ENCODE data around the gene DNM3.
A peak's percentile ranks its signal among the peaks of the same experiment; 100 is the strongest.
"Not testable (repeated sequence)": the region's sequence is repeated elsewhere in the genome, so short reads cannot be mapped to it uniquely, and the experiment has no call there.

Gene DNM3

GRCh38 chr1:171798765-171799164 lies 42.5 kb upstream of the DNM3 start:
- in situ Hi-C loops (cut with MboI; ENCODE audit: low pct_unique_long_range_greater_than_20kb, low sequenced_read_pairs, unreplicated experiment): loop anchor here (10.0 kb wide), 1 partner anchor 186 kb away; no protein-coding TSS in a partner anchor

GRCh38 chr1:171799166-171799565 lies 42.1 kb upstream of the DNM3 start:
- no peak for TF ChIP-seq CTCF (IDR thresholded peaks at IDR 0.05; ENCODE audit: extremely low read depth, insufficient read depth, missing control alignments)
- DNase-seq (ENCODE audit: low spot score): no peak
- in situ Hi-C loops (cut with MboI; ENCODE audit: low pct_unique_long_range_greater_than_20kb, low sequenced_read_pairs, unreplicated experiment): loop anchor here (10.0 kb wide), 1 partner anchor 186 kb away; no protein-coding TSS in a partner anchor

More at GRCh38 chr1:171798765-171799164, 42.5 kb upstream of the DNM3 start:
- no peak for TF ChIP-seq CTCF (IDR thresholded peaks at IDR 0.05; ENCODE audit: extremely low read depth, insufficient read depth, missing control alignments)
- DNase-seq (ENCODE audit: low spot score): no peak

- in situ Hi-C loops (cut with MboI; ENCODE audit: low pct_unique_long_range_greater_than_20kb, low sequenced_read_pairs, unreplicated experiment): loop anchor here (10.0 to 25.0 kb wide), 2 partner anchors 185 to 613 kb away; partner anchors contain the start of gene C1orf105
- DNase-seq (ENCODE audit: low spot score): not testable (repeated sequence)
Measured at GRCh38 chr1:171799698-171800097, 41.6 kb upstream of the DNM3 start.

GRCh38 chr1:171800342-171800741 lies 41.0 kb upstream of the DNM3 start:
- in situ Hi-C loops (cut with MboI; ENCODE audit: low pct_unique_long_range_greater_than_20kb, low sequenced_read_pairs, unreplicated experiment): loop anchor here (25.0 kb wide), 1 partner anchor 612 kb away; the partner anchor contains the start of gene C1orf105
- TF ChIP-seq CTCF (IDR thresholded peaks at IDR 0.05; ENCODE audit: extremely low read depth, insufficient read depth, missing control alignments): no peak

GRCh38 chr1:171800851-171801250 lies 40.4 kb upstream of the DNM3 start:
- no peak for TF ChIP-seq CTCF (IDR thresholded peaks at IDR 0.05; ENCODE audit: extremely low read depth, insufficient read depth, missing control alignments)
- no peak for DNase-seq (ENCODE audit: low spot score)
- in situ Hi-C loops (cut with MboI; ENCODE audit: low pct_unique_long_range_greater_than_20kb, low sequenced_read_pairs, unreplicated experiment): loop anchor here (25.0 kb wide), 1 partner anchor 611 kb away; the partner anchor contains the start of gene C1orf105

More at GRCh38 chr1:171800342-171800741, 41.0 kb upstream of the DNM3 start:
- DNase-seq (ENCODE audit: low spot score): no peak

- no peak for DNase-seq (ENCODE audit: low spot score)
- TF ChIP-seq CTCF (IDR thresholded peaks at IDR 0.05; ENCODE audit: extremely low read depth, insufficient read depth, missing control alignments): peak; percentile 75
- in situ Hi-C loops (cut with MboI; ENCODE audit: low pct_unique_long_range_greater_than_20kb, low sequenced_read_pairs, unreplicated experiment): loop anchor here (25.0 kb wide), 1 partner anchor 611 kb away; the partner anchor contains the start of gene C1orf105
Measured at GRCh38 chr1:171801487-171801891, 39.8 kb upstream of the DNM3 start.

GRCh38 chr1:171802207-171802606 lies 39.1 kb upstream of the DNM3 start:
- no peak for DNase-seq (ENCODE audit: low spot score)
- in situ Hi-C loops (cut with MboI; ENCODE audit: low pct_unique_long_range_greater_than_20kb, low sequenced_read_pairs, unreplicated experiment): loop anchor here (25.0 kb wide), 1 partner anchor 610 kb away; the partner anchor contains the start of gene C1orf105
- no peak for TF ChIP-seq CTCF (IDR thresholded peaks at IDR 0.05; ENCODE audit: extremely low read depth, insufficient read depth, missing control alignments)

All from GM13977 (cell line).